Measurements from ENCODE around the gene DOCK10. TPM values are rescaled to one million over a fixed set of nuclear protein-coding genes. Genes with fewer than 3 reads are reported as not detected.

The DOCK10 gene
- total and polyA plus RNA-seq, 11 donors, result 0.31 to 28.6 (median 2.0) TPM

DNA sequence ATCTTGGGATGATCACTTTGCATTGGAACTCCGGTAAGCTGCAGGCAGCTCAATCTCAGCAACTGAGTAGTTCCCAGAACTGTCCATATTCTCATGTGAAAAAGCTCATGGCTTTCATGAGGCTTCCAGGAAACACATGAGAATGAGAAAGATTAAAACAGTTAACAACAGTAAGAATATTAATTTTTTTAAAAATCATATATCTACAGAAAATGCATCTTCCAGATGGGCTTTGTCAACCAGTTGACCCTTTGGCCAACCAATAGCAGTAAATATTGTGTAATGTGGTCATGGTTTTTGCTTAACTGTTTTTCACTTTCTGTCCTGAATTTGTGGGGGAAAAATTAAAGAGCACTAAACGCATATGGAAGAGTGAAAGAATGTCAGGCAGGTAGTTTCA, 194.9 kb downstream of the DOCK10 start:
- Histone ChIP-seq H3K36me3 (peaks cover 0 to 99% (median 0%) of the 10 kb centered on the region in 9 donors), H3K27ac (no peak overlapping the region), H3K27me3 (no peaks in the 10 kb centered on the region), H3K9me3 (no peaks in the 10 kb centered on the region), H3K4me1 (peaks cover 0 to 5% (median 0%) of the 10 kb centered on the region in 12 donors), H3K4me3 (no peak overlapping the region)
- TF ChIP-seq POLR2A (IDR thresholded peaks at IDR 0.05), result no peak
- TF ChIP-seq, protein P1, sequence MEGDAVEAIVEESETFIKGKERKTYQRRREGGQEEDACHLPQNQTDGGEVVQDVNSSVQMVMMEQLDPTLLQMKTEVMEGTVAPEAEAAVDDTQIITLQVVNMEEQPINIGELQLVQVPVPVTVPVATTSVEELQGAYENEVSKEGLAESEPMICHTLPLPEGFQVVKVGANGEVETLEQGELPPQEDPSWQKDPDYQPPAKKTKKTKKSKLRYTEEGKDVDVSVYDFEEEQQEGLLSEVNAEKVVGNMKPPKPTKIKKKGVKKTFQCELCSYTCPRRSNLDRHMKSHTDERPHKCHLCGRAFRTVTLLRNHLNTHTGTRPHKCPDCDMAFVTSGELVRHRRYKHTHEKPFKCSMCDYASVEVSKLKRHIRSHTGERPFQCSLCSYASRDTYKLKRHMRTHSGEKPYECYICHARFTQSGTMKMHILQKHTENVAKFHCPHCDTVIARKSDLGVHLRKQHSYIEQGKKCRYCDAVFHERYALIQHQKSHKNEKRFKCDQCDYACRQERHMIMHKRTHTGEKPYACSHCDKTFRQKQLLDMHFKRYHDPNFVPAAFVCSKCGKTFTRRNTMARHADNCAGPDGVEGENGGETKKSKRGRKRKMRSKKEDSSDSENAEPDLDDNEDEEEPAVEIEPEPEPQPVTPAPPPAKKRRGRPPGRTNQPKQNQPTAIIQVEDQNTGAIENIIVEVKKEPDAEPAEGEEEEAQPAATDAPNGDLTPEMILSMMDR (IDR thresholded peaks at IDR 0.05), result no peak
- intact Hi-C loops (cut with DNase I), result no loop called here
- ATAC-seq (no peak), DNase-seq (no peak)
- WGBS, 4 donors, result 85 to 92% (median 87%) methylated on average over 2 of the region's 2 CpGs

DNA sequence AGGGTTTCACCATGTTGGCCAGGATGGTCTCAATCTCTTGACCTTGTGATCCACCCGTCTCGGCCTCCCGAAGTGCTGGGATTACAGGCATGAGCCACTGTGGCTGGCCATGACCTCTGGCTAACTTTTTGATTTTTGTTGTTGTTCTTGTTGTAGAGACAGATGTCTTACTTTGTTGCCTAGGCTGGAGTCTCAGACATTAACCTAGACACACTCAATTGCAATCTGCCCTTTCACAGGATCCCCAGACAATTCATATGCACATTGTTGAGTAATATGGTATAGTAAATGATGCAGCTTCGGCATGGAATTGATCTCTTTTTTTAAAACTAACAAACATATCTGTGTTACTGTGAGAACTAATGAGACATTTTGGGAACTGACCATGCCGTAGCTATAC, 195.6 kb downstream of the DOCK10 start:
- H3K9me3 ChIP-seq, result no peaks in the 10 kb centered on the region
- DNase-seq (no peak), ATAC-seq (no peak)
- peaks cover 0 to 99% (median 0%) of the 10 kb centered on the region in 9 donors for H3K36me3 ChIP-seq
- no peak overlapping the region for H3K27ac ChIP-seq
- intact Hi-C loops (cut with DNase I), result no loop called here
- no peak overlapping the region for H3K4me3 ChIP-seq
- peaks cover 0 to 5% (median 0%) of the 10 kb centered on the region in 12 donors for H3K4me1 ChIP-seq
- H3K27me3 ChIP-seq, result no peaks in the 10 kb centered on the region
- TF ChIP-seq, protein P1 (IDR thresholded peaks at IDR 0.05), result no peak
- no peak for TF ChIP-seq POLR2A (IDR thresholded peaks at IDR 0.05)
- WGBS, 4 donors, result 87 to 94% (median 90%) methylated on average over 5 of the region's 5 CpGs

DNA sequence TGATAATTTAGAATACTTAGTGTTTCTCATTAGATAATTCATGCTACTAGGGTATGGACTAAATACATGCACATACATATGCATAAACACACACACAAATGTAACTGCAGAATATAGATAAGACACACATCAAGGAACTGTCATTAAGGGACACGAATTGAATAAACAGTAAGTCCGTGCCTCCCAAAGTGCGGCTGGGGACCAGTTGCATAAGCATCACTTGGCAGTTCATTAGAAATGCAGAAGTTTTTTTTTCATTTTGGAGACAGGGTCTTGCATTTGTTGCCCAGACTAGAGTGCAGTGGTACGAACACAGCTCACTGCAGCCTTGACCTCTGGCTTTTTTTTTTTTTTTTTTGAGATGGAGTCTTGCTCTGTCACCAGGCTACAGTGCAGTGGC, 196.1 kb downstream of the DOCK10 start:
- ATAC-seq, result no peak
- intact Hi-C loops (cut with DNase I), result no loop called here
- H3K27ac ChIP-seq, result no peak overlapping the region
- peaks cover 0 to 5% (median 0%) of the 10 kb centered on the region in 12 donors for H3K4me1 ChIP-seq
- H3K9me3 ChIP-seq, result no peaks in the 10 kb centered on the region
- 76 to 87% (median 85%) methylated on average over 4 of the region's 4 CpGs for WGBS, 4 donors
- H3K27me3 ChIP-seq, result no peaks in the 10 kb centered on the region
- no peak overlapping the region for H3K4me3 ChIP-seq
- H3K36me3 ChIP-seq, result peaks cover 0 to 99% (median 0%) of the 10 kb centered on the region in 9 donors
- TF ChIP-seq POLR2A (IDR thresholded peaks at IDR 0.05), result no peak
- TF ChIP-seq, protein P1 (IDR thresholded peaks at IDR 0.05), result no peak
- DNase-seq, result no peak

DNA sequence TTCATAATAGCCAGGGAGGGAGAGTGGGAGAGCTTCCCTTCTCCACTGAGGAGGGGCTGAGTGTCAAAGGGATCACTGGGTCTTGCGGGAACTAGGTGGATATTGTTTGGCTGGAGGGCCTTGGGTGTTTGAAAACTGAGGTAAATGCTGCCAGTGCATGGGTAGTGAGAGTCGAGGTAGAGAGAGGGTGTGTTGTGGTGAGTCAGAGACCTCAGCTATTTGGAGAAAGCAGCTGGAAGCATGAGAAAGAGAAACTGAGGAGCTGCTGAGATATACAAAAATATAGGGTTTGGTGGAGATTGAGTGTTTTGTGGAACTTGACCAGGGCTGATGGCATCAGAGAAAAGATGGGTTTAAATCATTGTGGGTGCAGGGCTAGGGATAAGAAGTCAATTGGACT, 199.1 kb downstream of the DOCK10 start:
- no peaks in the 10 kb centered on the region for H3K9me3 ChIP-seq
- peaks cover 0 to 96% (median 5%) of the 10 kb centered on the region in 9 donors for H3K36me3 ChIP-seq
- H3K27me3 ChIP-seq, result no peaks in the 10 kb centered on the region
- DNase-seq (no peak), ATAC-seq (no peak)
- no peak overlapping the region for H3K27ac ChIP-seq
- intact Hi-C loops (cut with DNase I), result no loop called here
- TF ChIP-seq, protein P1 (IDR thresholded peaks at IDR 0.05), result no peak
- no peak for TF ChIP-seq POLR2A (IDR thresholded peaks at IDR 0.05)
- 75 to 87% (median 81%) methylated on average over 2 of the region's 2 CpGs for WGBS, 4 donors
- H3K4me1 ChIP-seq, result no peaks in the 10 kb centered on the region
- H3K4me3 ChIP-seq, result no peak overlapping the region

Measured in heart left ventricle (tissue), 16 donors.